Tibial nerve (tissue), 4 donors: ENCODE measurements around the gene GAST. TPM values are rescaled to one million over a fixed set of nuclear protein-coding genes. Genes with fewer than 3 reads are reported as not detected.
A peak's percentile ranks its signal among the peaks of the same experiment; 100 is the strongest.
"Not testable (repeated sequence)": the region's sequence is repeated elsewhere in the genome, so short reads cannot be mapped to it uniquely, and the experiment has no call there.

ENCODE experiments used
- DNase-seq, 2 donors: peaks; one replicate each; pipeline ENCODE4 v3.0.0-alpha.2; 2019; ENCODE audit warnings: low spot score in 2 of 2
- H3K27ac ChIP-seq, 4 donors: fragments of 200-600 bp; sonication (generic) in 3 of 4; one replicate each; pipeline ENCODE4 v1.5.1; 2017 to 2019; ENCODE audit warnings: mild to moderate bottlenecking in 1 of 4
- H3K27me3 ChIP-seq, 2 donors: fragments of 200-600 bp; sonication (generic) in 1 of 2; one replicate each; pipeline versions ENCODE4 v1.5.1 to v1.6.0; 2017 to 2019
- H3K36me3 ChIP-seq, 3 donors: fragments of 200-600 bp; sonication (generic); one replicate each; pipeline ENCODE4 v1.5.1; 2018 to 2019
- H3K4me1 ChIP-seq, 4 donors: fragments of 200-600 bp; sonication (generic) in 3 of 4; one replicate each; pipeline ENCODE4 v1.5.1; 2017 to 2019
- H3K4me3 ChIP-seq, 4 donors: fragments of 200-600 bp; sonication (generic) in 3 of 4; one replicate each; pipeline ENCODE4 v1.5.1; 2017 to 2019; ENCODE audit warnings: mild to moderate bottlenecking in 1 of 4, moderate library complexity in 1 of 4
- H3K9me3 ChIP-seq, 4 donors: fragments of 200-600 bp; sonication (generic) in 3 of 4; one replicate each; pipeline ENCODE4 v1.5.1; 2017 to 2019
- EP300 ChIP-seq, 2 donors: sonication (generic); formaldehyde crosslinking; IDR thresholded peaks; one replicate each; pipeline ENCODE4 v1.6.1; 2017; ENCODE audit warnings: antibody characterized with exemption in 2 of 2, mild to moderate bottlenecking in 1 of 2
- POLR2A ChIP-seq, 2 donors: fragments of 450-650 bp; IDR thresholded peaks; one replicate each; pipeline ENCODE4 v1.6.1; 2017; ENCODE audit warnings: antibody characterized with exemption in 2 of 2, mild to moderate bottlenecking in 2 of 2, moderate library complexity in 2 of 2
- WGBS, 2 donors: methylation state at CpG; one replicate each; pipeline ENCODE4 v1.1.5; 2018; 5-methylcytosine and 5-hydroxymethylcytosine counted together
- total RNA-seq, 4 donors: library from RNA; depleted of rRNA; stranded (reverse); fragments of >200 nt; gene quantifications; one replicate each; pipeline ENCODE4 v1.1.0, GENCODE V29; 2016
- TF ChIP-seq, protein P1 (sequence below), 5 experiments: fragments of 200-600 bp in 3 of 5; fragments of 450-650 bp in 2 of 5; sonication (generic) in 3 of 5; IDR thresholded peaks; one replicate each; pipeline ENCODE4 v1.5.1; 2016 to 2019; ENCODE audit warnings: antibody characterized with exemption in 5 of 5, mild to moderate bottlenecking in 3 of 5, moderate library complexity in 2 of 5

The GAST gene
- total RNA-seq, 4 donors from 2014 or later: not detected

GRCh38 chr17:41683441-41684007 is 28.6 kb upstream of the GAST start:
- DNase-seq: no peak
- Histone ChIP-seq H3K9me3 (no peaks in the 10 kb centered on the region), H3K4me3 (no peak overlapping the region), H3K4me1 (peaks cover 0 to 12% (median 6%) of the 10 kb centered on the region in 4 donors), H3K27me3 (no peaks in the 10 kb centered on the region), H3K27ac (peak overlapping the region in 2 of 4 donors; percentile 27 to 73), H3K36me3 (no peaks in the 10 kb centered on the region)
- 37 to 43% methylated on average over 8 of the region's 8 CpGs for WGBS, 2 donors
- TF ChIP-seq, protein P1, sequence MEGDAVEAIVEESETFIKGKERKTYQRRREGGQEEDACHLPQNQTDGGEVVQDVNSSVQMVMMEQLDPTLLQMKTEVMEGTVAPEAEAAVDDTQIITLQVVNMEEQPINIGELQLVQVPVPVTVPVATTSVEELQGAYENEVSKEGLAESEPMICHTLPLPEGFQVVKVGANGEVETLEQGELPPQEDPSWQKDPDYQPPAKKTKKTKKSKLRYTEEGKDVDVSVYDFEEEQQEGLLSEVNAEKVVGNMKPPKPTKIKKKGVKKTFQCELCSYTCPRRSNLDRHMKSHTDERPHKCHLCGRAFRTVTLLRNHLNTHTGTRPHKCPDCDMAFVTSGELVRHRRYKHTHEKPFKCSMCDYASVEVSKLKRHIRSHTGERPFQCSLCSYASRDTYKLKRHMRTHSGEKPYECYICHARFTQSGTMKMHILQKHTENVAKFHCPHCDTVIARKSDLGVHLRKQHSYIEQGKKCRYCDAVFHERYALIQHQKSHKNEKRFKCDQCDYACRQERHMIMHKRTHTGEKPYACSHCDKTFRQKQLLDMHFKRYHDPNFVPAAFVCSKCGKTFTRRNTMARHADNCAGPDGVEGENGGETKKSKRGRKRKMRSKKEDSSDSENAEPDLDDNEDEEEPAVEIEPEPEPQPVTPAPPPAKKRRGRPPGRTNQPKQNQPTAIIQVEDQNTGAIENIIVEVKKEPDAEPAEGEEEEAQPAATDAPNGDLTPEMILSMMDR (IDR thresholded peaks at IDR 0.05): no peak
- TF ChIP-seq POLR2A (IDR thresholded peaks at IDR 0.05) (peak in 1 of 2 donors; percentile 20), EP300 (IDR thresholded peaks at IDR 0.05) (peak in 1 of 2 donors; percentile 21)

DNA sequence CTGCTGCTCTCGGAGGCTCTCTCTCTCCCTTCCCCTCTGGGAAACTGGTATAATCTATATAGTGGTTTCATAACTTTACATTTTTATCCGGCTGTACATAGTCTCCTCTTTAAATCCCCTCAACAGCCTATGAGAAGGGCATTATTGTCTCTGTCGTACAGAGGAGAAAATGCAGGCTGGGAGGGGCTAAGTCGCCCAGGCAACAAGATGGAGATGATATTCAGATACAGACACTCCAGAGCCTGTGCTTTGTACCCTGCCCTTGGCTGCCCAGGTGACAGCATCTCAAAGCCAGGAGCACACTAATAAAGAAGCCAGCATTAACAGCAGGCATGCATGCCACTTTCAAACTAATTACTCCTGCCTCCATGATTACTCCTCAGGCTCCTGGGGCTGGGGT is 28.1 kb upstream of the GAST start:
- Histone ChIP-seq H3K9me3 (no peaks in the 10 kb centered on the region), H3K4me3 (no peak overlapping the region), H3K36me3 (no peaks in the 10 kb centered on the region), H3K27me3 (no peaks in the 10 kb centered on the region), H3K27ac (peak overlapping the region in 2 of 4 donors; percentile 27 to 73), H3K4me1 (peaks cover 0 to 8% (median 3%) of the 10 kb centered on the region in 4 donors)
- WGBS, 2 donors: 37 to 47% methylated on average over 4 of the region's 4 CpGs
- no peak for DNase-seq
- TF ChIP-seq EP300 (IDR thresholded peaks at IDR 0.05) (no peak), POLR2A (IDR thresholded peaks at IDR 0.05) (no peak)
- TF ChIP-seq, protein P1 (IDR thresholded peaks at IDR 0.05): no peak

GRCh38 chr17:41685753-41686152 is 26.4 kb upstream of the GAST start:
- peaks cover 0 to 16% (median 11%) of the 10 kb centered on the region in 4 donors for H3K4me1 ChIP-seq
- H3K27me3 ChIP-seq, DNase-seq, H3K9me3 ChIP-seq, H3K4me3 ChIP-seq, H3K27ac ChIP-seq: not testable (repeated sequence)
- peaks cover 5 to 13% (median 12%) of the 10 kb centered on the region in 3 donors for H3K36me3 ChIP-seq
- 91% methylated on average over 13 of the region's 13 CpGs for WGBS, 2 donors

- H3K4me1 ChIP-seq: peaks cover 0 to 21% (median 17%) of the 10 kb centered on the region in 4 donors
- no peaks in the 10 kb centered on the region for H3K27me3 ChIP-seq
- no peak overlapping the region for H3K4me3 ChIP-seq
- H3K9me3 ChIP-seq: no peaks in the 10 kb centered on the region
- no peak for DNase-seq
- no peak overlapping the region for H3K27ac ChIP-seq
- TF ChIP-seq EP300 (IDR thresholded peaks at IDR 0.05) (no peak), POLR2A (IDR thresholded peaks at IDR 0.05) (no peak)
- TF ChIP-seq, protein P1 (IDR thresholded peaks at IDR 0.05): no peak
- 84 to 89% methylated on average over 4 of the region's 4 CpGs for WGBS, 2 donors
- H3K36me3 ChIP-seq: peaks cover 7 to 18% (median 18%) of the 10 kb centered on the region in 3 donors
These were observed 25.9 kb upstream of the GAST start for GRCh38 chr17:41686281-41686680.

- Histone ChIP-seq H3K9me3 (no peaks in the 10 kb centered on the region), H3K27ac (peak overlapping the region; percentile 86 to 100 (median 100)), H3K27me3 (no peaks in the 10 kb centered on the region), H3K4me1 (peaks cover 0 to 37% (median 21%) of the 10 kb centered on the region in 4 donors), H3K4me3 (peak overlapping the region; percentile 33 to 99 (median 88)), H3K36me3 (peaks cover 9 to 35% (median 31%) of the 10 kb centered on the region in 3 donors)
- WGBS, 2 donors: 8 to 10% methylated on average over 22 to 23 of the region's 23 CpGs
- DNase-seq: peak; percentile 33 to 65
- TF ChIP-seq EP300 (IDR thresholded peaks at IDR 0.05) (peak in 1 of 2 donors; percentile 93), POLR2A (IDR thresholded peaks at IDR 0.05) (no peak)
- TF ChIP-seq, protein P1 (IDR thresholded peaks at IDR 0.05): peak in 3 of 5 experiments; percentile 5 to 19 (median 9)
These were observed 24.1 kb upstream of the GAST start for GRCh38 chr17:41687828-41688640.
